DMS53 (cell line): ENCODE data around the gene PBX1.

ENCODE experiments used
- DNase-seq: peaks from one replicate; lab custom pipeline; 2025; lab: John Stamatoyannopoulos, UW

PBX1 gene

DNA sequence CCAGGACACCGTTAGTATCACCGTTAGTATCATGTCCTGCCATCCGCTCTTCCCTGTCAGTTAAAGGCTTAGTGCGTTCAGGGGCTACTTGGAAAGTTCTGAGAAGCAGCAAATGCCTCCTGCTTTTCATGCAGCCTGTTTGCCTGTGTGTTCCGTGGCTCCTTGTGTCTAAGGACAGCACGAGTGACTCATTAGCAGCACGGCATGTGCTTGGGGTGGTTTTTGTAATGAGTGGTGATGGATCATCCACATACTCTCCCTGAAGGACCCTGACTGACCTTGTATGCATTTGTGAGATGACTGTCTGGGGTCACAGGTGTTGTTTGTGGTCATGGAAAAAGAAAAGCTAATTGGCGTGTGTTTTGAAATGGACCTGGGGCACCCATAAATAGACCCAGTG, 221.9 kb downstream of the PBX1 start:
- no peak for DNase-seq

DNA sequence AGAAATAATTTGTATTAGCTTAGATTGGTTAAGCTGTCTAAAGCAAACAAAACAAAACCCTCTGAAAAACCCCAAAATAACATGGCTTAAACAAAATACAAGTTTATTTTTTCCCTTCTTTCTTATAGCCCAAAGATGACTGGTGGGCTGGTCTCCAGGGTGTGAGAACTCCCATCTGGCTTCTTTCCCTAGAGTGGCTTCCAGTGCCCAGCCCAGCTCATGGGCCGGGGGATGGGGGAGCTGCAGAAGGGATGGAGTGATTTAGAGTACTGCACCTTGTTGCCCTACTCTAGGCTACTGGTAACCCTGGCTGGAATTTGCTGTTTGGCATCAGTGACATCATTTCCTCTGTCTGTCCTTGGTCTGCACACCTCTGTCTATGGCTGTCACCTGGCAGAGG, 223.0 kb downstream of the PBX1 start:
- DNase-seq, result peak; percentile 57

DNA sequence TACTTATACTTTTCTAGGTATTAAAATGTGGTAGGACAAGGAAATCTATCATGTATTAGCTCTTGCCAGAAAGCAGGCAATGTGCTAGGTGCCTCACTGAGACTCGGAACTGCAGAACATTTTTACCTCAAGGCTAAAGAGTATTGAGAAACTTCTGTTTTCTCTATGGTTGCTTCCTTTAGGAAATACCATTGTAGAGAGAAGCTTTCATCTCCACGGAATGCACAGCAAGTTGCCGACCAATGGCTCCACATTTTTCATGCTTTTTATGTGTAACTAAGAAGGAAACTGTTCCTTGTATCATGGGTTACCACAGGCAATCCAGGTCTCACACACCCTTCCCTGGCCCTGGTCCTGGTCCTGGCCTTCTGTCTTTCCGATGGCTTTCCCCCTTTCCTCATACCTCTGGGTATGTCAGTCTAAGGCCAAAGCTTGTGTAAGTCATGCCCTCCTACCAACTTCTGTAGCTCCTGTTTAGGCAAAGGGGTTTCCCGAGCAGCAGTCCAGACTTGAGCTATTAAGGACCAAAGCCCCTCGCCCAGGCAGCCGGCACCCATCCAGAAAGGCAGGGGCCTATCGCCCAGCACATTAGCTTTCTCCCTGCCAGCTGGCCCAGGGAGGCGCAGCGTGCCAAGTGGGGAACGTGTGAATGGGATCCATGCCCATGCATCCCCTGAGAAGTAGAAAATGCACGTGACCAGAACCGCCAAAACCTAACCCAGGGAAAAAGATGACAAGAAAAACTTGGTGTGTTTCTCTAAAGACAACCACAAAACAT, 225.0 kb downstream of the PBX1 start:
- DNase-seq, result no peak

DNA sequence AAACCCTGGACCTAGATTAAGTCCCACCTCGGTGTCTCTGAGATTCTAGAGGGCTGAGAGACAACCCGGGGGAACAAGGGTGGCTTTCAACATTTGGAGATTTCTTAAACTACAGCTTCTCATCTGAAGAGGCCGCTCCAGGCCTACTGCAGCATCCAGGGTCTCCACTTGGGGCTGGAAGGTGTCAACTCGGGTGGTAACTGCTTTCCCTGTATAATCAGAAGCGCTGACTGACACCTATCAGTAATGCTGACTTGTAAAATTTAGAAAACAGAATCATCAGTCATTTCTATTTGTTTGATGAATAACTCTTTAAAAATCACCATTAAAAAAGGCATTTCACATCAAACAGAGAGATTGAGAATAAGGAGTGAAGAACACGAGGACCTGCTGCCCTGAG, 226.0 kb downstream of the PBX1 start:
- DNase-seq, result no peak

DNA sequence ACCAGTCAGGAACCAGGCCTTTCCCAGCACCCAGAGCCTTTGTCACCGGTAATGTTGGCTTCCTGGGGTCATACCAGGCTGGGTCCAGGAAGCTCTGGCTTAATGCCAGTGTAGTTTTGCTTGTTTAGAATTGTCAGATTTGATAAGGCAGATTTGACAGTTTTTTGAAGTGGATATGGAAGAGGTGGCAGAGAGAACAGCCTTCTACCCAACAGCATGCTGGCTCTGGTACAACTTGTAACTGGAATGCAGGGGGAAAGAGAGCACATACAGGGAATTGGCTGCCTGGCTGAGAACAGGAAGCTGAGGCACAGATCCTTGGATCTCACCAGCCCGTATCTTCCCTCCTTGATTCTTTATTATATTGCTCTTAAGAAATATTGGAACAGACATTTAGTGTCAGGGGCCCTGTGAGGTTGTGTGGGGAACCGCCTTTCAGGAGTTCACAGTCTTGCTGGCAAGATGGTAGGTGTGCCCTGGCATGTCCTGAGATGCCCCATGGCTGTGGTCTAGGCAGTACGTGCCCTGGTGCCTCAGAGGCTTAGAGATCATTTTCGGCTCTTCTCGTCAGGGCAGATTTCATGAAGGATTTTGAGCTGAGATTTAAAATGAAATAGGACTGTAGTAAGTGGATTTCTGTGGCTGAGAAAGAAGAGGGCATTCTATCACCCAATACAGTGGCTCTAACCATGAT, 227.0 kb downstream of the PBX1 start:
- DNase-seq, result no peak

DNA sequence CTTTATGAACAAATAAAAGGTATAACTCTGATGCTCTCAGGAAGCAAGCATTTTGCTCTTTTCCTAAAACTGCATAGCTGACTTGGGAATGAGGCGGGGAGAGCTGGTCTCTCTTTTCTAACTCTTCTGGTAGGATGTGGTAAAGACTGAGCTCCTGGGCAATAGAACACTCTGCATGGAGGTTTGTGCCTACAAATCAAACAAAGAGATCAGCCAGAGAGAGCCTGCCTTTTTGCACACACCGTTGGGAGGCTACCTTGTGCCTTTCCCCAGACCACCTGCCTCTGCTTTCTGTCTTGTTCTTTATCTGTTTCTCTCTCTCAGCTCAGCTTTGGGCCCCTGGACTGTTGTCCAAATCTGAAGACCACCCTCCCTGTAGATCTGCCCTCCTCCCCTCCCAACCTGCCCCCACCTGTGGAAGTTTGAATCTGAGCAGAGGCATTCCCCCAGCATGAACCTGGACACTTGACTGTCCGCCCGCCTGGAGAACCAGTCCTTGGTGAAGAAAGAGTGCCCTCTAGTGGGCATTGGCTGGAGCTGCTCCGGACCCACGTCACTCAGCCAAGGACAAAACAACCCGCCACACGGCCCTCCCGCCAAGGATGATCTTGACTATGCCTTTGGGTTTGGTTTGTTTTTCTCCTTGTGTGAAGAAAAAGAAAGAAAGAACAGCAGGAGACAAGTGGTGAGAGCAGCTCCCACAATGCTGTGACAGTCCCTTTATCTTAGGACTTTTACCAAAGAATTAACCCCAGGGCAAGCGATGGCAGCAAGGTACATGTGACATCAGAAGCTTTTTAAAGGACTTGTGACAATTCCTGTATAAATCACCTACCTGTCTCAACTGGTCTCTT, 228.2 kb downstream of the PBX1 start:
- peak; percentile 88 for DNase-seq

DNA sequence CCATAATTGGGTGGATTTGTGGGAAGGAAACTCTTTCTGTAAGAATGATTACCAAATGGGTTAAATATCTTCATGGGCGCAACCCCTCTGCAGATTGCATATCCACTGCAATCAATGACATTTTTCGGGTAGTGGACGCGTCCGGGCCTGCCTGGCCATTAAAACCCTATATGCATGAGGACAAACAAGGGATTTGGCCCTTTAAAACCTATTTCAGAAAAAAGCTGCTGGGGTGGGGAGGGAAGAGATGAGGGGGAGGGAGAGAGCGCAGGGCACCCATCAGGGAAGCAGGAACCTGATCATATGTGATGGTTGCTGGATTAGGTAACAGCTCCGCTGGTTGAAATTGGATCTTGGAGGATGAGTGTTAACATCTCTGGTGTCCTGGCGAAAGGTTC, 228.8 kb downstream of the PBX1 start:
- DNase-seq, result no peak

DNA sequence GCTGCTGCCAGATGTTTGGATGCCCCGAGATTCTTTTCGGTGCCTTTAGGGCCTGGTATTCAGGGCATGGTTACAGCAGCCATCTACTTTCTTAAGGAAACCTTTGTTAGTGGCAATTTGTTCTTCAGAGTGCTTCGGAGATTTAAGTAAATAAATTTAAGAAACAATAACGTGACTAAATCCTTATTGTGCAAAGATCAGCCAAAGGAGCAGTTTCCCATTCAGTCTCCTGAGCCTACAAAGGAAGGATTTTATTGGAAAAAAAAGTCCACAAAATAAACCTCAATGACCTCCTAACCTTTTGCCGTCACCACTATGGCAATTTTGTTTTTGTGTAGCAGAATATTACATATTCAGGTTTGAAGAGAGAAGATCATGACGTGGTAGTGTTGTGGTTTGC, 231.1 kb downstream of the PBX1 start:
- DNase-seq, result no peak

DNA sequence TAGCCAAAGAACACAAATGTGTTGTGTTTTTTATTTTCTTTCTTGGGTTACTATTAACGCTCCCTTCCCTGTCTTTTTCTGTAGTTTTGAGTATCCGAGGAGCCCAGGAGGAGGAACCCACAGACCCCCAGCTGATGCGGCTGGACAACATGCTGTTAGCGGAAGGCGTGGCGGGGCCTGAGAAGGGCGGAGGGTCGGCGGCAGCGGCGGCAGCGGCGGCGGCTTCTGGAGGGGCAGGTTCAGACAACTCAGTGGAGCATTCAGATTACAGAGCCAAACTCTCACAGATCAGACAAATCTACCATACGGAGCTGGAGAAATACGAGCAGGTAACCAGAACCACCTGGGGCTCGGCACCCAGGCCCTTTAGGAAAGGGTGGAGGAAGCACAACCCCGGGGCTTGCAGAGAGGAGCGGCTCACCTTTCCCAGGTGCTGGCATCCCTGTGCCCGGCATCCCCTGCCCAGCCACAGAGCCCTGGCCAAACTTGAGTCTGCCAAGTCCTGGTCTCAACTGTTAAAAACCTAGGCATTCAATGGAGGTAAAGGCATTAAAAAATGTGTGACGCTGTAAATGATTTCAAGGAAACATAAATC, 233.5 kb downstream of the PBX1 start:
- DNase-seq, result no peak

DNA sequence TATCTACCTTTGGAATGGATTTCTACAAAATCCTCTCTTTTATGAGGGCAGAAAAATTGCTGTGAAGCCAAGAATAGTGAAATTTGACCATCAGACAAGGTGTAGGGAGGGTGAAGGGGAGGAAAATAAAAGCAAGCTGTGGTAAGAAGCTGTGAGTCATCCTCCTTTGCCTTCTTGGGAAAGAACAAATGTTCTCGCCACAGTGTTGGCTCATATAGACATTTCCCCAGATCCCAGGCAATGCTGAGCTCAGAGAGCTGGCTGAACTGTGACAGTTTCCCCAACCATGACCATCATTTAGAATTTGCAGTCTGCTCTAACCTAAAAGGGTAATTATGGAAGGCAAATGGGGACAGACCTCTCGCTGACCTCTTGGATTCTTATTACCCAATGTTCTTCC, 235.4 kb downstream of the PBX1 start:
- DNase-seq, result no peak

DNA sequence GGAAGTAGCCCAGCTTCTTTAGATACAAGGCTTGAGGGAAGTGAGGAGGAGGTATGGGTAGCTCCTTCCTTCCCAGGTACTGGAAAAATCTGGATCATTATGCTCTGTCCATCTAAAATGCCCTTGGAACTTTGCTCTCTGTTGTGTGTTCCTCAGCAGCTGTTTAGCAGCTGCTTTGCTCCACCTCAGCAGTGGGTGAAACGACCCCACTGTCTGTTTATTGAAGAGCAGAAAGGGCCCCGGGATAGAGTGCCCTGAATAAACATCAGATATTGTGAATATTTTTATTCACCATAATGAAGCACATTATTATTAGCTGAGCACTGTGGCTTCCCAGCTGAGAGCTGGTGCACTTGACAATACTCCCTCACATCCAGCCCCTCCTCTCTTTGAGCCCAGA, 237.9 kb downstream of the PBX1 start:
- no peak for DNase-seq

DNA sequence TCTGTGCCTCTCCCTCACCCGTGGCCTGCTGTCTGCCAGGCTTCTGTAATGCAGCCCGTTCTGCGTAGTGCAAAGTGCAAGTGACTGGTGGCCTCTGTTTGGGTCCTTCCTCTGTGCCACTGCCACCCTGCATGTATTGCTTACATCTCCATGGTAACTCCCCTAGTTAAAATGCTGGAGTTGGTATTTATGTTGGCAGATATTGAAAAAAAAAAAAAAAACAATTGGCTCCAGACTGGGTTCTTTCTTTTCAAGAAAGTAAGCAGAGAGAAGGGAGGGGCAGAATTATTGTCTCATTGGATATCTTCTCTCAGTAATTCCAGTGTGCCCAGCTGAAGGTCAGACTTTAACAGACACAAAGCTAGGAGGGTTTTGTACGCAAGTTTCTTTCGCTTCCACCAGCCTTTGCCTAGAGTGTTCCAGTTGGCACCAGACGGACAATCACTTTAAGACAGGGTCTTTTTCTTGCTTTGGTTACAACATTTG, 242.3 kb downstream of the PBX1 start:
- DNase-seq, result peak; percentile 5

DNA sequence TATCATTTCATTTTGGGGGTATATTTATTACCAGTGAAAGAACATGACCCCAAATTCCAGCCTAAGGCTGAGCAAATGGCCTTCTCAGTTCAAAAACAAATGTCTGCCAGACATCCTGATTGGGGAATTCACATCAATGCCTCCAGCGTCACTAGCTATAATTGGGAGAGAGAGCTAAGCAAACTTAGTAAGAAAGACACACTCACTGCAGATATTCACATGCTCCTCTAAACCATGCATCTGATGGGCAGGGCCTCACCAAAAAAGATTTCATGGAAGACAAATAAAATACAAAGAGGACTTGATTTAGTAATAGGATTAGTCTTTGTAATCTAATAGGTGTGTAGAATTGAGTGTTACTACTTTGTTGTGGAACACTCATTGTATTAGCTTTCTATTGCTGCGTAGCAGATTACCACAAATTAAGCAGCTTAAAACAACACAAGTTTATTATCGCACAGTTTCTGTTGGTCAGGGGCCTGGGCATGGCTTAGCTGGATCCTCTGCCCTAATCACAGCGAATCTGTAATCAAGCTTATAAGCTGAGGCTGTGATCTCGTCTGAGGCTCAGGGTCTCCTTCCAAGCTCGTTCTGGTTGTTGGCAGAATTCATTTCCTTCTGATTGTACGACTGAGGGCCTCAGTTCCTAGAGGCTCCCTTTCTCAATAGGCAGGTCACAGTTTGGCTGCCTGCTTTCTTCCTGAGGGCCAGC, 243.0 kb downstream of the PBX1 start:
- no peak for DNase-seq

DNA sequence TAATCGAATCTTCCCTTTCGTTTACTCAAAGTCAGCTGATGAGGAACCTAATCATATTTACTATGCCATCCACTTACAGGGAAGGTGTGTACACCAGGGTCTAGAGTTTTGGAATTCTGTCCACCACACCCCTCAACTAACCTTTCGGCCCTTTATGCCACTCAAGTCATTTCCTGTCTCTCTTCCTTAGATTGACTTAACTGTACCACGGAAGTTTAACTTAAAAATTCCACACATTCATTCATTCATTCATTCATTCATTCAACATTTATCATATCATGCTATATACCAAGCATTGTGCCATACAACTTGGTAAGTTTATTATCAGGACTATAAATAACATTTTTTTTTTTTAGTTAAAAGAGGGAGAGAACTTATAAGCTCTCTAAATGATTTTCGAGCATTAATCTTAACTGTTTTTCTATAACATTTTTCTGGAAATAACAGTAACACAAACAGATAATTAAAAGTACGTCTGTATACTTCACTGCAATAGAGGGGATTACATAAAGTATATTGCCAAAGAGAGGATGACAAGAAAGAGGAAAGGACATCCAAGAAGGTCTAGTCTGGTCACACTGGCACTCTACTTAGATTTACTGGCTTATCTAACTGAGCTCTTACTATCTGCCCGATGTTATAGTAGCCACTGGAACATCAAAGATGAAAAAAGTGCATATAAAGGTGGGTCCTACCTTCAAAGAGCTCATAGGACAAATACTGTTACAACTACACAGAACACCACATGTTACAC, 243.7 kb downstream of the PBX1 start:
- no peak for DNase-seq

DNA sequence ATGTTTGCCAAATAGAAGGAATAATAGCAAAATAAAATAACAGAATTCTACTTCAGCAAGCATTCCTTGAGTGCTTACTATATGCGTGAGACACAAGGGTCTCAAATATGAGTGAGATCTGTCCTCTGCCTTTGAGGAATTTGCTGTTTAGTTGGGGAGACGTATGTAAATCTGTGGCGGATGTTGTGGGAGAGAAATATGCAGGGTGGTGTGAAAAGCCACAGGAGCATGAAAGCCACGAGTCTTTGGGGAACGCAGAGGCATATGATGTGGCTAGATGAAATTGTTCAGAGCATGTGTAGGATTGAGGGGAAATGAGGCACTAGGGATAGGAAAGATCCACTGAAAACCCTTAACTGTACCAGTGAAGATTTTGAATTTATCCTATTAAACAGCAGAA, 244.4 kb downstream of the PBX1 start:
- no peak for DNase-seq

DNA sequence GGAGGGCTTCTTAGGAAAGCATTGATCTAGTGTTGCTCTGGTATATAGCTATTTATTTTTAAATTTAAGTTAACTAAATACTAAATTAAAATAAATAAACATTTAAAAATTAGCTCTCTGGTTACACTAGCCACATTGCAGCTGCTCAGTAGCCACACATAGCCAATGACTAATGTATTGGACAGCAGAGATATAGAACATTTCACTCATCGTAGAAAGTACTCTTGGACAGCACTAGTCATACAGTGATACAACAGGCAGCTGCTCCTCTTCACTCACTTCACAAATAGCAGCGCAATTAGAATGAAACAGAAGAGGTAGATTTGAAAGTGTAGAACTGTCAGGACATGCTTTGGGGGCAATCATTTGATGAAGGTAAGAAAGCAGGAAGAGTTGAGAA, 245.4 kb downstream of the PBX1 start:
- no peak for DNase-seq

DNA sequence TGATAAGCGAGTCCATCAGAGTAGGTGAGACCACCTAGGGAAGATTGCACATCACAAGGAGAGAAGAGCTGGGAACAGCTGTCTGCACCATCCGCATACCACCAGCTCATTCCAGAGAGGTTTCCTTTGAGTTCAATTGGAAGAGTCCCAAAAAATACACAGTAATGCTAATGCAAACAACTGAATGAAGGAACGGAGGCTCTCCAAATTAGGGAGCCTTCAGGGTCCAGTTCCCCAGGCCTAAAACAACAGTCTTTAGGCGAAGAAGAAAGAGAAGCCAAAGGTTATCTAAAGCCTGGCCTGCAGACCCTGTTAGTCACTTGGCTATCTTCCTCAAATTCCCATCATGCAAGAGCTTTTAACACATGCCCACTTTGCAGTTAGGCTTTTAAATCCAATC, 246.4 kb downstream of the PBX1 start:
- DNase-seq, result no peak

DNA sequence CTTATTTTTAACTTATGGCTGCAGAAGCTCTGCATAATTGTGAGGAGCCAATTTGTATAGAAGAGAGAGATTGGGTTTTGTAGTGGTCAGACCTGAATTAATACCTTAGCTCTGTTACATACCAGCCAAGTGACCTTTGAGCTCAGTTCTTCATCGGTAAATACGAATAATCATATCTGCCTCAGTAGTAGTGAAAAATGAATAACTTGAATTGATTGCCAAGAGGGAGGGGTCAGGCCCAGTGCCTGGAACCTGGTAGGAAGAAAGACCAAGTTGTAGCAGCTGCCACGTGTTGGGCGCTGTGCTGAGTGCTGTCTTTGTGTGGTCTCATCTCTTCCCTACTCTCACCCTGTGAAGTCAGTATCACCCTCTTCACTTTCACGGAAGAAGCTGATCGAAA, 247.5 kb downstream of the PBX1 start:
- no peak for DNase-seq

DNA sequence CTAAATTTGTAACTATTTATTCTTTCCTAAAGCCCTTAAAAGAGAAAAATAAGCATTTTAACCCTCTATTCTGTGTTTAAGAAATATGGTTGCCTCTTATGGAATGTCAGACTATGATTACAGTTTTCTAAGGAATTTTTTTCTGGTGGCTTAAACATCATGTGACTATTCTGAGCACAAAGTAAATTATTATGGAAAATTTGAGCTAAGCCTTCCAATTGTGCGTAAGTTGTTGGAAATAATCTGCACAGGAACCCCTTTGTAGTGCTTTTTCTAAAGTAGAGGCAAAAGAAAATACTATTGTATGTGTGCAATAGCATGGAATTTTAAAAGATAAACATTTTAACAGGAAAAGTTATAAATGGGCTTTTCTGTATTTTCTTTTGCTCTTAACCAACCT, 254.8 kb downstream of the PBX1 start:
- no peak for DNase-seq

DNA sequence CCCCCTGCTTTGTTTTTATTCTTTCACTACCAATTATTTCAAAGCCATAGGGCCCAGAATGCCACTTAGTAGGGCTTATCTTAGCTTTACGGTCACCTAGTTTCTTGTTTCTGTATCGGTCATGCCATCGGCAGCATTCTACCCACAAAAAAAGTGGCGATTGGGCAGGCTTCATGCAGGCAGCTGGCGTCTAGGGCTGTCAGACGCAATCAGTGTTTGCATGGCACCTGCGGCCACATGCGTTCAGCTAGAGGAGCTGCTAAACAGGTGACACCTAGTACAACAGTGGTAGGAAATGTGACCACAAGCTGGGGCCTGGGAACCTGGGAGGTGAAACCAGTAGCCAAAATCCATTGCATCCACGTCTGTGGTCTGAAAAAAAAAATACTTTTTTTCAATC, 262.7 kb downstream of the PBX1 start:
- DNase-seq, result no peak
